Endothelial cell of umbilical vein (primary cell): ENCODE results near the gene GMPR2. TPM values are rescaled to one million over a fixed set of nuclear protein-coding genes. Genes with fewer than 3 reads are reported as not detected.

Experiments used
- BruUV-seq: library from RNA; stranded (reverse); fragments of 400-500 nt; replicated peaks from 2 replicates; lab custom pipeline; 2021; lab: Mats Ljungman, UMichigan
- CTCF ChIA-PET: fragments of 300-600, 350-600 bp; sonication (Branson Sonifier 250); formaldehyde crosslinking; loops from one replicate; lab custom pipeline; 2021; ENCODE audit warnings: antibody characterized with exemption, inconsistent platforms; lab: Charles Lee
- POLR2A ChIA-PET: fragments of 300-600, 350-600 bp; sonication (Branson Sonifier 250); formaldehyde crosslinking; loops from one replicate; lab custom pipeline; 2021; ENCODE audit warnings: antibody characterized with exemption, inconsistent platforms; lab: Charles Lee
- DNase-seq: peaks from one replicate; pipeline ENCODE4 v3.0.0-alpha.2; 2011; ENCODE audit warnings: low read depth, low spot score
- FAIRE-seq: peaks from 2 replicates; lab custom pipeline; 2011; peaks lifted over from hg19 to GRCh38; lab: Jason Lieb, UNC
- H2AFZ ChIP-seq: 2 replicates; pipeline ENCODE4 v1.6.0; 2012; ENCODE audit warnings: low read depth, low read length, control low read depth, inconsistent platforms
- H3K27ac ChIP-seq: 2 replicates; pipeline ENCODE4 v1.5.1; 2011; ENCODE audit warnings: low read depth, mild to moderate bottlenecking, control low read depth, low read length, moderate library complexity; ENCODE audit not compliant: insufficient read depth
- H3K27me3 ChIP-seq, 2 experiments: 2 replicates each; pipeline versions ENCODE4 v1.6.0 to v1.6.1; 2011; ENCODE audit warnings: low read length in 2 of 2, mixed read lengths in 1 of 2; ENCODE audit not compliant: control insufficient read depth in 2 of 2, insufficient read depth in 2 of 2
- H3K36me3 ChIP-seq, 2 experiments: 2 replicates in 1 of 2; 3 replicates in 1 of 2; pipeline ENCODE4 v1.5.1; 2011; ENCODE audit warnings: low read length in 2 of 2, mild to moderate bottlenecking in 1 of 2, moderate library complexity in 1 of 2; ENCODE audit not compliant: control insufficient read depth in 2 of 2, insufficient read depth in 2 of 2; ENCODE audit errors: extremely low read depth in 1 of 2
- H3K4me1 ChIP-seq: 3 replicates; pipeline ENCODE4 v1.5.1; 2011; ENCODE audit warnings: mild to moderate bottlenecking, low read length; ENCODE audit not compliant: control insufficient read depth, insufficient read depth; ENCODE audit errors: extremely low read depth
- H3K4me2 ChIP-seq: 2 replicates; pipeline ENCODE4 v1.6.1; 2011; ENCODE audit warnings: low read length, control low read depth, mixed read lengths; ENCODE audit not compliant: insufficient read depth
- H3K4me3 ChIP-seq, 3 experiments: fragments of 200-600 bp in 1 of 3; sonication (generic), shearing (Covaris generic) in 1 of 3; replicated peaks in 1 of 3; 2 replicates each; pipeline ENCODE4 v1.5.1; 2011 to 2016; ENCODE audit warnings: control low read depth in 3 of 3, low read length in 3 of 3, mild to moderate bottlenecking in 2 of 3, inconsistent platforms in 1 of 3, low read depth in 1 of 3, moderate library complexity in 1 of 3; ENCODE audit not compliant: insufficient read depth in 1 of 3
- H3K79me2 ChIP-seq: 2 replicates; pipeline ENCODE4 v1.6.0; 2012; ENCODE audit warnings: low read length, inconsistent platforms; ENCODE audit not compliant: control insufficient read depth, insufficient read depth
- H3K9ac ChIP-seq: replicated peaks from 2 replicates; pipeline ENCODE3; 2011; ENCODE audit warnings: low read length, control low read depth; ENCODE audit not compliant: insufficient read depth; ENCODE audit errors: extremely low read depth
- H3K9me1 ChIP-seq: replicated peaks from 3 replicates; pipeline ENCODE4 v1.6.0; 2011; ENCODE audit warnings: mild to moderate bottlenecking, low read length; ENCODE audit not compliant: control insufficient read depth, insufficient read depth; ENCODE audit errors: extremely low read depth
- H3K9me3 ChIP-seq: replicated peaks from 2 replicates; pipeline ENCODE4 v1.5.1; 2012; ENCODE audit warnings: low read length, inconsistent platforms; ENCODE audit not compliant: control insufficient read depth, insufficient read depth
- H4K20me1 ChIP-seq: replicated peaks from 2 replicates; pipeline ENCODE3; 2011; ENCODE audit warnings: mild to moderate bottlenecking, low read length; ENCODE audit not compliant: control insufficient read depth, insufficient read depth; ENCODE audit errors: extremely low read depth
- CTCF ChIP-seq, 2 donors: IDR thresholded peaks; 1 replicate in 1 of 2; 2 replicates in 1 of 2; pipeline ENCODE4 v1.5.1; 2011; ENCODE audit warnings: low read length in 2 of 2, mild to moderate bottlenecking in 2 of 2, moderate library complexity in 2 of 2, control low read depth in 1 of 2, inconsistent platforms in 1 of 2, low read depth in 1 of 2; ENCODE audit not compliant: insufficient read depth in 1 of 2; ENCODE audit errors: extremely low read depth in 1 of 2
- EZH2 ChIP-seq: IDR thresholded peaks from 2 replicates; pipeline ENCODE4 v1.6.1; 2012; ENCODE audit warnings: borderline replicate concordance, low read depth, mild to moderate bottlenecking, moderate library complexity, low read length, inconsistent platforms; ENCODE audit not compliant: severe bottlenecking
- FOS ChIP-seq: IDR thresholded peaks from 2 replicates; pipeline ENCODE4 v1.6.1; 2011; ENCODE audit warnings: mild to moderate bottlenecking, low read length, moderate library complexity, borderline replicate concordance; ENCODE audit not compliant: insufficient read depth
- GATA2 ChIP-seq: IDR thresholded peaks from 2 replicates; pipeline ENCODE4 v1.7.0; 2011; ENCODE audit warnings: low read depth, mild to moderate bottlenecking, moderate library complexity, mixed read lengths, low read length; ENCODE audit not compliant: insufficient read length, insufficient read depth
- JUN ChIP-seq: IDR thresholded peaks from 2 replicates; pipeline ENCODE4 v1.6.1; 2011; ENCODE audit warnings: borderline replicate concordance, low read depth; ENCODE audit not compliant: insufficient read length, insufficient read depth
- MAX ChIP-seq: IDR thresholded peaks from 2 replicates; pipeline ENCODE4 v1.6.1; 2011; ENCODE audit not compliant: insufficient read depth, insufficient read length
- MYC ChIP-seq: IDR thresholded peaks from one replicate; pipeline ENCODE4 v1.6.1; 2011; ENCODE audit warnings: mild to moderate bottlenecking, low read depth, low read length
- POLR2A ChIP-seq: IDR thresholded peaks from 2 replicates; pipeline ENCODE4 v1.6.1; 2012; ENCODE audit warnings: low read depth, mild to moderate bottlenecking, control low read depth, low read length
- POLR2AphosphoS5 ChIP-seq: IDR thresholded peaks from 2 replicates; pipeline ENCODE4 v1.6.1; 2012; ENCODE audit warnings: low read depth, mild to moderate bottlenecking, control low read depth, low read length, moderate library complexity; ENCODE audit not compliant: insufficient read depth
- dilution Hi-C: fragments of 300-500 bp; cut with MboI; formaldehyde crosslinking; loops from one replicate; pipeline ENCODE4 v1.15.0; 2019; ENCODE audit warnings: low sequenced_read_pairs; ENCODE audit not compliant: extremely low pct_ligation_motif_present
- intact Hi-C: fragments of 100-400 bp; cut with micrococcal nuclease; formaldehyde crosslinking; loops from one replicate; pipeline ENCODE4 v1.10.0; 2022
- polyA plus RNA-seq, 4 experiments: library from polyadenylated mRNA; depleted of rRNA in 3 of 4; stranded (reverse) in 3 of 4; unstranded in 1 of 4; fragments of >200 nt; gene quantifications; 2 replicates each; pipeline versions ENCODE4 v1.2.1 to v1.2.3, GENCODE V29; 2011 to 2012; ENCODE audit warnings: missing spikeins in 1 of 4
- total RNA-seq: library from RNA; stranded (reverse); gene quantifications from 2 replicates; pipeline ENCODE4 v1.2.3, GENCODE V29; 2021

Gene GMPR2
- total and polyA plus RNA-seq, 2 donors (not counting 3 experiments of a cell fraction or from before 2014, with no cell fraction given) = 58.1 to 61.8 TPM

GRCh38 chr14:24184104-24184970 lies 48.4 kb upstream of the GMPR2 start:
- no peak for TF ChIP-seq GATA2
- TF ChIP-seq EZH2 = no peak
- no peak for TF ChIP-seq POLR2AphosphoS5
- TF ChIP-seq CTCF (IDR thresholded peaks at IDR 0.05; ENCODE audit: extremely low read depth in 1 of 2, insufficient read depth in 1 of 2, low read depth in 1 of 2, low read length in 2 of 2) = no peak
- TF ChIP-seq MAX = no peak
- TF ChIP-seq FOS = no peak
- TF ChIP-seq POLR2A = no peak
- TF ChIP-seq MYC = no peak
- no peak for TF ChIP-seq JUN
- H3K9me1 ChIP-seq = no peaks in the 10 kb centered on the region
- H3K79me2 ChIP-seq = peaks cover 5% of the 10 kb centered on the region
- no peaks in the 10 kb centered on the region for H3K27me3 ChIP-seq
- intact Hi-C loops = no loop called here
- no peak overlapping the region for H3K27ac ChIP-seq
- no peaks in the 10 kb centered on the region for H4K20me1 ChIP-seq
- no peak for DNase-seq
- BruUV-seq = no TSS peak
- ChIA-PET POLR2A (interaction anchor here (1.2 kb wide), 1 partner anchor 24 kb away, joined by 3 read pairs; the partner anchor contains the start of gene IRF9), CTCF (no interaction called here)
- FAIRE-seq = no peak
- H2AFZ ChIP-seq = no peak overlapping the region
- no peak overlapping the region for H3K4me2 ChIP-seq
- no peak overlapping the region for H3K4me3 ChIP-seq
- dilution Hi-C loops = no loop called here
- peaks cover 6% of the 10 kb centered on the region for H3K4me1 ChIP-seq
- peaks cover 0 to 36% of the 10 kb centered on the region in 2 experiments for H3K36me3 ChIP-seq
- H3K9me3 ChIP-seq = no peaks in the 10 kb centered on the region
- no peak overlapping the region for H3K9ac ChIP-seq
